SU-DHL-6 (cell line): ENCODE measurements around the gene CPT1C.
A peak's percentile ranks its signal among the peaks of the same experiment; 100 is the strongest.

Source experiments
- H2AFZ ChIP-seq: fragments of 200-600 bp; sonication (generic); 2 replicates; pipeline ENCODE4 v1.6.1; 2014; ENCODE audit warnings: low read depth, mild to moderate bottlenecking, moderate library complexity, mixed read lengths, antibody characterized with exemption, low read length; ENCODE audit not compliant: severe bottlenecking
- H3F3A ChIP-seq: fragments of 200-600 bp; shearing (Covaris generic); 2 replicates; pipeline ENCODE4 v1.6.0; 2016; ENCODE audit warnings: antibody characterized with exemption, mild to moderate bottlenecking; ENCODE audit not compliant: insufficient read depth
- H3K27ac ChIP-seq: fragments of 200-600 bp; sonication (generic); 2 replicates; pipeline ENCODE4 v1.5.1; 2016; ENCODE audit warnings: low read depth, mild to moderate bottlenecking, low read length, moderate library complexity, mixed read lengths
- H3K27me3 ChIP-seq: fragments of 200-600 bp; sonication (generic), shearing (Covaris generic); 2 replicates; pipeline ENCODE4 v1.6.0; 2014; ENCODE audit warnings: mild to moderate bottlenecking, low read length
- H3K36me3 ChIP-seq: fragments of 200-600 bp; sonication (generic); 2 replicates; pipeline ENCODE4 v1.6.1; 2014; ENCODE audit warnings: mild to moderate bottlenecking, low read length, mixed read lengths
- H3K4me2 ChIP-seq: fragments of 300-600, 200-600 bp; shearing (Covaris generic), sonication (generic); 2 replicates; pipeline ENCODE4 v1.6.0; 2014; ENCODE audit warnings: low read length, low read depth, mild to moderate bottlenecking; ENCODE audit not compliant: poor library complexity, severe bottlenecking
- H3K4me3 ChIP-seq: fragments of 200-600 bp; sonication (generic); 2 replicates; pipeline ENCODE4 v1.5.1; 2014; ENCODE audit warnings: antibody characterized with exemption, low read length, mild to moderate bottlenecking, mixed read lengths; ENCODE audit not compliant: insufficient read depth, poor library complexity, severe bottlenecking
- H3K79me2 ChIP-seq: fragments of 200-600 bp; sonication (generic); 2 replicates; pipeline ENCODE4 v1.6.1; 2014; ENCODE audit warnings: mild to moderate bottlenecking, low read length, moderate library complexity; ENCODE audit not compliant: insufficient read depth
- H3K9ac ChIP-seq: fragments of 200-600 bp; sonication (generic); 2 replicates; pipeline ENCODE4 v1.7.0; 2014; ENCODE audit warnings: mild to moderate bottlenecking, low read length
- H3K9me2 ChIP-seq: fragments of 200-600 bp; sonication (generic); replicated peaks from 2 replicates; pipeline ENCODE4 v1.6.1; 2014; ENCODE audit warnings: low read length; ENCODE audit not compliant: insufficient read depth
- H3K9me3 ChIP-seq: fragments of 200-600 bp; sonication (generic); 2 replicates; pipeline ENCODE4 v1.6.1; 2014; ENCODE audit warnings: low read length, mixed read lengths; ENCODE audit not compliant: insufficient read depth
- H4K20me1 ChIP-seq: fragments of 200-600 bp; sonication (generic); 2 replicates; pipeline ENCODE4 v1.6.1; 2014; ENCODE audit warnings: low read depth, mild to moderate bottlenecking, antibody characterized with exemption, low read length, moderate library complexity, mixed read lengths
- EZH2phosphoT487 ChIP-seq: fragments of 200-600 bp; sonication (generic), shearing (Covaris generic); conservative IDR thresholded peaks from 2 replicates; pipeline ENCODE4 v1.6.1; 2018; ENCODE audit warnings: mild to moderate bottlenecking, antibody characterized with exemption, low read length, moderate library complexity, mixed read lengths
- TF ChIP-seq, protein P1 (sequence below): fragments of 200-600 bp; sonication (generic); IDR thresholded peaks from one replicate; pipeline ENCODE4 v1.5.1; 2017; ENCODE audit warnings: antibody characterized with exemption, mild to moderate bottlenecking, low read length, moderate library complexity; ENCODE audit not compliant: insufficient read depth, poor library complexity, severe bottlenecking

CPT1C gene

DNA sequence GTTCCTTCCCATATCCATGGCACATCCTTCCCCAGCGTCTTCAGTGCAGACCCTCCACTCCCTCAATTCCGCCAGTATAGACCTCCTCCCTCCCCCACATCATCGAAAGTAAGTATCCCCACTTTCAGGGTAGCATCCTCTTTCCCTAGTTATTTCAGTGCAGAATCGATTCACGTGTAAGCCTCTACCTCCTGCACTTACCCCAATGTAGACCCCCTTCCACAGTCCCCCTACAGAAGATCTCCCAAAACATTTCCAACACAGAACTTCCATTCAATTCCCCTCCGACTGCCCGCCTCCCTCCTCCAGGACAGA is 25.9 kb upstream of the CPT1C start:
- Histone ChIP-seq H3K4me2 (peak overlapping the region; percentile 80), H3K27me3 (no peaks in the 10 kb centered on the region), H3K9me3 (no peaks in the 10 kb centered on the region), H3F3A (0 out of 2 replicates have a peak, but pooled peaks cover 4% of the 10 kb centered on the region), H3K79me2 (peaks cover 44% of the 10 kb centered on the region), H3K9ac (peak overlapping the region; percentile 90), H3K9me2 (no peaks in the 10 kb centered on the region), H4K20me1 (no peaks in the 10 kb centered on the region), H3K4me3 (peak overlapping the region; percentile 96), H2AFZ (no peak overlapping the region), H3K36me3 (0 out of 2 replicates have a peak, but pooled peaks cover 2% of the 10 kb centered on the region), H3K27ac (peak overlapping the region; percentile 90)
- TF ChIP-seq EZH2phosphoT487, result no peak
- TF ChIP-seq, protein P1, sequence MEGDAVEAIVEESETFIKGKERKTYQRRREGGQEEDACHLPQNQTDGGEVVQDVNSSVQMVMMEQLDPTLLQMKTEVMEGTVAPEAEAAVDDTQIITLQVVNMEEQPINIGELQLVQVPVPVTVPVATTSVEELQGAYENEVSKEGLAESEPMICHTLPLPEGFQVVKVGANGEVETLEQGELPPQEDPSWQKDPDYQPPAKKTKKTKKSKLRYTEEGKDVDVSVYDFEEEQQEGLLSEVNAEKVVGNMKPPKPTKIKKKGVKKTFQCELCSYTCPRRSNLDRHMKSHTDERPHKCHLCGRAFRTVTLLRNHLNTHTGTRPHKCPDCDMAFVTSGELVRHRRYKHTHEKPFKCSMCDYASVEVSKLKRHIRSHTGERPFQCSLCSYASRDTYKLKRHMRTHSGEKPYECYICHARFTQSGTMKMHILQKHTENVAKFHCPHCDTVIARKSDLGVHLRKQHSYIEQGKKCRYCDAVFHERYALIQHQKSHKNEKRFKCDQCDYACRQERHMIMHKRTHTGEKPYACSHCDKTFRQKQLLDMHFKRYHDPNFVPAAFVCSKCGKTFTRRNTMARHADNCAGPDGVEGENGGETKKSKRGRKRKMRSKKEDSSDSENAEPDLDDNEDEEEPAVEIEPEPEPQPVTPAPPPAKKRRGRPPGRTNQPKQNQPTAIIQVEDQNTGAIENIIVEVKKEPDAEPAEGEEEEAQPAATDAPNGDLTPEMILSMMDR, result no peak

DNA sequence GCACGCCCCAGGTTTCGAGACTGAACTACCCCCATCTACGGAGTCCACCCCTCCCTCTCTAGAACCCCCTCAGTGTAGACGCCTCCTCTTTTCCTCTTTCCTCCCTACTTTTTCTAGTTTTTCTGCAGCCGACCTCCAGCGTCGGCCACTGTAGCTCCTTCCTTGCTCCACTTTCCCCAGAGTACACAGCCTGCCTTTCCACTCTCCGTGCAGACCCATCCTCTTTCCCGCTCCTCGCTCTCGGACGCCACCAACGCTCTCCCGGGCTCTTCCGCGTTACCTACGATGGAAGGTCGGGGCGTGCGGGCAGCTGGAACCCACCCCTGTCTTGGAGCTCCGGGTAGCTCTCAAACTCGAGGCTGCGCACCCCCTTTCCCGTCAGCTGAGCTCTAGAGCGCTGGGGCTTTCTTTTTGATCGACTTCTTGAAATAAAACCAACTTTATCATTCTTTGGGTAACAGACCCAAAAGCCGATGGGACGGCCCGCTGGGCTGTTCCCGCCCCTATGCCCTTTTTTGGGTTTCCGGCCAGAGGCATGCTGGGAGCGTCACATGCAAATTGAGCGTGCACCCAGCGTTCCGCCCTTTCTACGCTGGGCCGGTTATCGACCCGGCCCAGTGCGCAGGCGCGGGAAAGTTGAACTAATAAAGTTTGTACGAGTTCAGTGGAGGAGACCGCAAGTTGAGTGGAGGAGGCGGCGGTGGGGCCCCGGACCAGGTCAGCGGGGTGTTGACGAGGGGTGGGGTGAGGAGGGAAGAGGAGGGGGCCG is 25.4 kb upstream of the CPT1C start, which contains the start of the genes BCL2L12 and IRF3:
Gene BCL2L12, plus strand, starts transcription at position 583 of the 769 bp plus-strand sequence. CDS start 760 bp downstream, outside the sequence.
Gene IRF3, minus strand, starts transcription at position 507 of the 769 bp plus-strand sequence. CDS start 1,019 bp downstream, outside the sequence.
- Histone ChIP-seq H3F3A (no peaks in the 10 kb centered on the region), H3K9ac (peak within 1 kb of the TSS; percentile 90), H3K27me3 (no peaks in the 10 kb centered on the region), H3K9me3 (no peaks in the 10 kb centered on the region), H3K27ac (peak within 1 kb of the TSS; percentile 90), H4K20me1 (no peaks in the 10 kb centered on the region), H3K36me3 (no peaks in the 10 kb centered on the region), H3K4me2 (peak within 1 kb of the TSS; percentile 96), H2AFZ (peak within 1 kb of the TSS; percentile 50), H3K79me2 (peaks cover 44% of the 10 kb centered on the region), H3K9me2 (no peaks in the 10 kb centered on the region), H3K4me3 (peak within 1 kb of the TSS; percentile 96)
- no peak for TF ChIP-seq EZH2phosphoT487
- TF ChIP-seq, protein P1, result no peak

DNA sequence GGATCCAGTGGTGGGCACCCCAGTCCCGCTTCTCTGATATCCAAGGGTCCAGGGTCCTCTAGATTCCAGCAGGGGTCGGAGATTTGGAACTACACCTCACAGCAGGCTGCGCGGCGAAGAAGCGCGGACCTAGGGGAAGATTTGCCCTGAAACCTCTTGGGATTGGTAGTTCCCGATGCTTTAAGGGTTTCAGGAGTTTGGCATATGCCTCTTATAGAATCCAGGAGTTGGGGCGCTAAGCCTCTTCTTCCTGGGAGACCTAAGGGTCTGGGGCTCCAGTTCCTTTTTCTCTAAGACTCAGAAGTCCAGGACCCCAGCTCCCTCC is 24.8 kb upstream of the CPT1C start:
- Histone ChIP-seq H4K20me1 (no peaks in the 10 kb centered on the region), H3K4me2 (peak overlapping the region; percentile 96), H3K27me3 (no peaks in the 10 kb centered on the region), H3K9me3 (no peaks in the 10 kb centered on the region), H3K4me3 (peak overlapping the region; percentile 96), H3K9ac (peak overlapping the region; percentile 90), H3K27ac (peak overlapping the region; percentile 90), H2AFZ (no peak overlapping the region), H3K79me2 (peaks cover 44% of the 10 kb centered on the region), H3F3A (no peaks in the 10 kb centered on the region), H3K9me2 (no peaks in the 10 kb centered on the region), H3K36me3 (no peaks in the 10 kb centered on the region)
- TF ChIP-seq EZH2phosphoT487, result no peak
- TF ChIP-seq, protein P1, result no peak
